ENCODE results near the gene NEDD4.
"Not testable (repeated sequence)": the region's sequence is repeated elsewhere in the genome, so short reads cannot be mapped to it uniquely, and the experiment has no call there.

Gene NEDD4

GRCh38 chr15:55960946-55961345 is 32.5 kb downstream of the NEDD4 start:
- Histone ChIP-seq H3K36me3 (peaks cover 7% of the 10 kb centered on the region), H3K27me3 (no peaks in the 10 kb centered on the region), H3K27ac (no peak overlapping the region), H3K9me3 (no peaks in the 10 kb centered on the region), H3K4me3 (ENCODE audit: low read depth in 1 of 2, low read length in 1 of 2) (no peak overlapping the region), H3K4me1 (ENCODE audit: control insufficient read depth in 1 of 2, insufficient read depth in 1 of 2, low read depth in 1 of 2, low read length in 1 of 2) (no peaks in the 10 kb centered on the region)
- TF ChIP-seq CTCF (IDR thresholded peaks at IDR 0.05) = no peak

- no peak for TF ChIP-seq CTCF (IDR thresholded peaks at IDR 0.05)
- H3K4me3 ChIP-seq (ENCODE audit: low read depth in 1 of 2, low read length in 1 of 2) = no peak overlapping the region
- H3K9me3 ChIP-seq = no peaks in the 10 kb centered on the region
- peaks cover 3% of the 10 kb centered on the region for H3K36me3 ChIP-seq
- H3K27me3 ChIP-seq = no peaks in the 10 kb centered on the region
- no peaks in the 10 kb centered on the region for H3K4me1 ChIP-seq (ENCODE audit: control insufficient read depth in 1 of 2, insufficient read depth in 1 of 2, low read depth in 1 of 2, low read length in 1 of 2)
- H3K27ac ChIP-seq = no peak overlapping the region
Observed at GRCh38 chr15:55959744-55960447, 33.5 kb downstream of the NEDD4 start.

- H3K36me3 ChIP-seq = no peaks in the 10 kb centered on the region
- no peak overlapping the region for H3K4me3 ChIP-seq (ENCODE audit: low read depth in 1 of 2, low read length in 1 of 2)
- no peak for TF ChIP-seq CTCF (IDR thresholded peaks at IDR 0.05)
- no peak overlapping the region for H3K27ac ChIP-seq
- H3K9me3 ChIP-seq = no peaks in the 10 kb centered on the region
- H3K27me3 ChIP-seq = no peaks in the 10 kb centered on the region
- H3K4me1 ChIP-seq (ENCODE audit: control insufficient read depth in 1 of 2, insufficient read depth in 1 of 2, low read depth in 1 of 2, low read length in 1 of 2) = no peaks in the 10 kb centered on the region
Observed at GRCh38 chr15:55958349-55958748, 35.1 kb downstream of the NEDD4 start.

- TF ChIP-seq CTCF (IDR thresholded peaks at IDR 0.05) = no peak
- Histone ChIP-seq H3K27ac (no peak overlapping the region), H3K4me1 (ENCODE audit: control insufficient read depth in 1 of 2, insufficient read depth in 1 of 2, low read depth in 1 of 2, low read length in 1 of 2) (no peaks in the 10 kb centered on the region), H3K9me3 (no peaks in the 10 kb centered on the region), H3K4me3 (ENCODE audit: low read depth in 1 of 2, low read length in 1 of 2) (no peak overlapping the region), H3K36me3 (no peaks in the 10 kb centered on the region), H3K27me3 (no peaks in the 10 kb centered on the region)
Observed at GRCh38 chr15:55954862-55955605, 38.4 kb downstream of the NEDD4 start.

GRCh38 chr15:55952501-55953274 is 40.7 kb downstream of the NEDD4 start:
- not testable (repeated sequence) for H3K27ac ChIP-seq; H3K9me3 ChIP-seq; H3K27me3 ChIP-seq; H3K4me3 ChIP-seq (ENCODE audit: low read depth in 1 of 2, low read length in 1 of 2); H3K36me3 ChIP-seq; H3K4me1 ChIP-seq (ENCODE audit: control insufficient read depth in 1 of 2, insufficient read depth in 1 of 2, low read depth in 1 of 2, low read length in 1 of 2)

- H3K9me3 ChIP-seq, H3K36me3 ChIP-seq, H3K27me3 ChIP-seq: not testable (repeated sequence)
- peaks cover 41 to 47% of the 10 kb centered on the region in 2 experiments for H3K4me1 ChIP-seq (ENCODE audit: control insufficient read depth in 1 of 2, insufficient read depth in 1 of 2, low read depth in 1 of 2, low read length in 1 of 2)
- peak overlapping the region in 1 of 2 experiments; percentile 21 for H3K4me3 ChIP-seq (ENCODE audit: low read depth in 1 of 2, low read length in 1 of 2)
- H3K27ac ChIP-seq = peak overlapping the region; percentile 84
Observed at GRCh38 chr15:55944606-55945005, 48.8 kb downstream of the NEDD4 start.

Measured in neutrophil (primary cell).